GM21423 (cell line): Measurements from ENCODE around the gene USP7.
"Not testable (repeated sequence)": the region's sequence is repeated elsewhere in the genome, so short reads cannot be mapped to it uniquely, and the experiment has no call there.

Source experiments
- ATAC-seq: cut with Tn5 transposase; IDR thresholded peaks from one replicate; pipeline ENCODE4 v1.9.1; 2021; ENCODE audit warnings: mild to moderate bottlenecking, moderate library complexity; ENCODE audit not compliant: unreplicated experiment

Gene USP7

DNA sequence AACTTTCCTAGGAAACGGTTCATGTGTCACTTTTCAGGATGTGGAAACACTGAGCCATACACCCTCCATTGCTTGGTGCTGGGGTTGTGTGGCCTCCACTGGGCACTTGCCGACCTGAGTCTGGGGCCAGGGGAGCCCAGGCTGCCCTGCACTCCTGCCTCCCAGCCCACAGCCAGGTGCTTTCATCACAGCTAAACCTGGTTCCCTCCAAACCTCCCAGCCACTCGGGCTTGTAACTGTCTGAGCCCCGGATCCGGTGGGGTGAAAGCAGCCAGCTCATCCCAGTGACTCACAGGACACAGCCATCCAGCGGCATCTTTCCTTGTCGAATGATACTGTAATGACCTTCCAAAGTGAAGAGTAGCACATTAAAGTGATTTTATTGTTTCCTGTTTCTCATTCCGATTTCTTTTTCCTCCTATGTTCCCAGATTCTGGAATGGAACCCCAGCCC lies 114.7 kb downstream of the USP7 start:
- ATAC-seq, result no peak

DNA sequence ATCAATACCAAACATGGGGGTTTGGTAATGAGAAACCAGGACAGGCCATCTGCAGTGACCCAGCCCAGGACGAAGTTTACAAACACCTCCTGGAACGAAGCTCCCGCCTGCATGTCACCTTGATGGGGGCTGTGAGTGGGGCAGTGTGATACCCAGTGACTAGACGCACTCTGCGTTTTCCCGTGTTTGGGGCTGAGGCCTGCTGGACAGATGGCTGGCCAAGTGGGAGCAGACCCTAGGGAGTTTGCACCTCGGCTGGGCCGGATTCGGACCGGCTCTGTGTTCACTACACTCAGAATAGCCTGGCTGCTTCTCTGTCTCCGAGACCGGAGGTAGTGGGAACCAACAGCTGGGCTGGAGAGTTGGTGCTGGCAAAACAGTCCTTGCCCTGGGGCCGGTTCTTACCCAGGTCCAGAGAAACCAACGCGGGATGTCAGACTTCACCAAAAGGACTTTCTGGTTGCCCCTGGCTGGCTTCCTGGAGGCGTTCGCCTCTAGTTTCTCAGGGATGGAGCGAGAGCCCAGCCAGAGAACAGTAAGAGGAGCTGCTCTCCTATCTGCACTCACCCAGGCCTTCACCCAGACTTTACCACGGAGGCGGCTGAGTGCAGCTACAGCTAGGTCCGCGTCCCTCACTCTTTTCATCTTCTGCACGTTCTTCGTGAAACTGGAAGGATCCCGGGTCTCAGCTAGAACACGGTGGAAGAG lies 115.3 kb downstream of the USP7 start:
- ATAC-seq, result no peak

DNA sequence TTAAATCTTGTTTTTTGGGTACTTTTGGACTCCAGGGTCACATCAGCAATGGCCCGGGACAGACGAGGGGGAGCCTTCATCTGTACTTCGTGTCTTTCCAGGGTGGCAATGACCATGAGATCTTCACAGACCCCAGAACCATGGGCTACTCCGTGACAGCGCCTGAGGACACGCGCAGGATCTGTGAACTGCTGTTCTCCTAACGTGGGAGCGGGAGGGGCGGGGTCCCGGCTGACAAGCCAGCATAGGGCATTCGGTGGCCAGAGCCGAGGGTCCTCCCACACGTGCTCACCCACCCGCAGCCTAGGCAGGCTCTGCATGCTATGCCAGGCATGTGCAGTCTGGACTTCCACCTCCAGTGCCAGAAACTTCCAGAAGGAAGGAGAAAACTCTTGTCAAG lies 116.1 kb downstream of the USP7 start:
- ATAC-seq, result no peak

DNA sequence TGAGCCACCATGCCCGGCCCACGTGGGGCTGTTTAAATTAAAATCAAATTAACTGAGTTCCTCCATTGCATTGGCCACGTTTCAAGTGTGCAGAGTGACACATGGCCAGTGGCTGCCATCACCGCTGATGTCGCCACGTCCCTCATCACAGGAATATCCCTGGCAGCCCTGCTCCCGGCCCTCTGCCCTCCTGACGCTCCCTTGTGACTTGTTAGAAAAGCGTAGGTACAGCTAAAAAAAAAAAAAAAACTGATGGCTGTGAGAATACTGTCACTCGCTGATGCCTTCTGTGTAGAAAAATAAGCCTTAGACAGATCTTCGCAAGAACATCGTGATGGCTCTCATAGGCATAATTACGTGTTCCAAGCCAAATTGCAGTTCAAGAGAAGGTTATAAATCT lies 116.6 kb downstream of the USP7 start:
- no peak for ATAC-seq

DNA sequence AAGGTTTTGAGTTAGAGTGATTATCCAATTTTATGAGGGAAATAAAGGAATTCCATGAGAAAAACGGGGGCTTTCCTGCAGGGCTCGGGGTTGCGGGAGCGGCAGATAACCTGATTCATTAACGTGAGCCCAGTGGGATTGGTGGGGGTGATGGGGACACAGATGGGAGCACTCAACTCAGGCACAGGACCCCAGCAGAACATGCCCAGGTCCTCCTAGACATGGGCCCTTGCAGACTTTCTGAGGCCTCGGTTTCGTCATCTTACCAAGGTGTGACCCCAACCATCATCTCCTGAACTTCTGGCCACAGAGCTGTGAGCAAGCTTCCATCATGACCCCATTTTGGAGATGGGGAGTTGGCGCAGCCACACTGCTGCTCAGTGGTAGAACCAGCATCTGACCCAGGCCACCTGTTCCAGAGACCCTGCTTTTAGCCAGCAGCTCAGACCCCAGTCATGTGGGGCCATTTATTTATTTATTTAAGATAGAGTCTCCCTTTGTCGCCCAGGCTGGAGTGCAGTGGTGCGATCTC lies 117.2 kb downstream of the USP7 start:
- no peak for ATAC-seq

DNA sequence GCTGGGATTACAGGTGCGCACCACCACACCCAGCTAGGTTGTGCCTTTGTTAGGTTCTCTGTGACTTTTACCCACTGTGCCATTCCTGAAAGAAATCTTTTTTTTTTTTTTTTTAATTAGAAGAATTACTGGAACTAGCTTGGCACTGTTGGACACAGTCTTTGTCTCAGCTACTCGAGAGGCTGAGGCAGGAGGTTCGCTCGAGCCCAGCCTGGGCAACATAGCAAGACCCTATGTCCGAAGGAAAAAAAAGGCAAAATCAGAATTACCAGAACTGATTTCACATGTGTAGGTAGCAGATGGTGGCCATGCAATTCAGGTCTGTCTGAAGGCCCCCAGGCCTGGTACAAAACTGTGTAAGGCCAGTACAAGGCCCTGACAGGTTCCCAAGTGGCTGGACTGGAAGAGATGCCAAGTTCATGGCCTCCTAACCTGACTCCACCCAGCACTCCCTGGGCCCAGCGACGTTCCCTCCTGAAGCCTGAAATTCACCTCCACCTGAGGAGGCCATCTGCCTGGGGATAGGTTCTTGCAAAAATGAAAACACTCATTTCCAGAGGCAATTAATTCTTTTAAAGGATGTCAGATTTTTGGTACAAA lies 117.9 kb downstream of the USP7 start:
- ATAC-seq, result no peak

DNA sequence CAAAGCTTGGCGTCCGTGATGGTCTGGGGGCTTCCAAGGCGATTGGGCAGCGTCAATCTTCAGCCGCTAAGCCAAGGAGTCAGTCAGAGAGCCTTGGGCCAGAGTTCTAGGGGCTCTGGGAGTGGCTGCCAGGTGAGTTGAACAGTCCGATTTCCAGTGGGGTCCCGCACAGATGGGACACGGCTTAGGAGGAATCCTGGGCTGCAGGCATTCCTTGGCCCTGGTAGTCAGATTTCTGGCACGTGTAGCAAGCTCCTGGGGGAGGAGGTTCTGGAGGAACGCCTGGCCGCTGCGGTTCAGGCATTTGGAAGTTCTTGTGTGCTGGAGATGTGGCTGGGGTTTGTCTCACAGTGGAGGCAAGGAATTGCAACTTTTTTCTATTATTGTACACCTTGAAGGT lies 120.4 kb downstream of the USP7 start:
- not testable (repeated sequence) for ATAC-seq
